GM12878 (cell line): ENCODE data around the gene SERPINI2. TPM values are rescaled to one million over a fixed set of nuclear protein-coding genes. Genes with fewer than 3 reads are reported as not detected.

Experiments
- ATAC-seq: fragments of 200-7000 bp; cut with Tn5 transposase; 3 replicates; pipeline ENCODE4 v1.9.1; 2020; ENCODE audit warnings: mild to moderate bottlenecking, moderate library complexity
- BruUV-seq: library from RNA; stranded (reverse); fragments of 400-500 nt; replicated peaks from 2 replicates; lab custom pipeline; 2021; lab: Mats Ljungman, UMichigan
- CTCF ChIA-PET: fragments of 300-600 bp; sonication (Branson Sonifier 250); formaldehyde crosslinking; extraction: SDS; loops from one replicate; lab custom pipeline; 2021; ENCODE audit warnings: inconsistent platforms; lab: Yijun Ruan, JAX
- POLR2A ChIA-PET: fragments of 350-600 bp; formaldehyde crosslinking; extraction: SDS; loops from one replicate; lab custom pipeline; 2021; ENCODE audit warnings: inconsistent platforms; lab: Charles Lee
- RAD21 ChIA-PET: fragments of 300-600 bp; sonication (Branson Sonifier 250); formaldehyde crosslinking; loops from one replicate; lab custom pipeline; 2023; ENCODE audit warnings: antibody characterized with exemption; ENCODE audit not compliant: unreplicated experiment; lab: Charles Lee
- SMC1A ChIA-PET: fragments of 300-600 bp; sonication (Branson Sonifier 250); formaldehyde crosslinking; loops from one replicate; lab custom pipeline; 2023; ENCODE audit not compliant: unreplicated experiment, uncharacterized antibody; lab: Charles Lee
- DNase-seq: peaks from one replicate; pipeline ENCODE4 v3.0.0-alpha.2; 2011; ENCODE audit warnings: low read depth, low spot score
- FAIRE-seq: peaks from 3 replicates; lab custom pipeline; 2011; peaks lifted over from hg19 to GRCh38; lab: Jason Lieb, UNC
- H2AFZ ChIP-seq: 2 replicates; pipeline ENCODE4 v1.6.0; 2011; ENCODE audit warnings: low read depth, low read length, control low read depth; ENCODE audit not compliant: control insufficient read depth
- H3K27ac ChIP-seq: 2 replicates; pipeline ENCODE4 v1.5.1; 2011; ENCODE audit warnings: control low read depth; ENCODE audit not compliant: control insufficient read depth, insufficient read depth
- H3K27me3 ChIP-seq, 2 experiments: replicated peaks in 1 of 2; 2 replicates each; pipeline versions ENCODE4 v1.6.0 to v1.6.1; 2011; ENCODE audit warnings: low read length in 1 of 2; ENCODE audit not compliant: control insufficient read depth in 2 of 2, insufficient read depth in 2 of 2
- H3K36me3 ChIP-seq, 2 experiments: 2 replicates each; pipeline ENCODE4 v1.5.1; 2011; ENCODE audit warnings: low read length in 1 of 2; ENCODE audit not compliant: control insufficient read depth in 2 of 2, insufficient read depth in 2 of 2
- H3K4me1 ChIP-seq: 2 replicates; pipeline ENCODE4 v1.6.1; 2011; ENCODE audit warnings: mild to moderate bottlenecking, low read length, moderate library complexity, mixed read lengths; ENCODE audit not compliant: control insufficient read depth, insufficient read depth
- H3K4me2 ChIP-seq: 2 replicates; pipeline ENCODE4 v1.6.0; 2011; ENCODE audit warnings: control low read depth; ENCODE audit not compliant: control insufficient read depth, insufficient read depth
- H3K4me3 ChIP-seq: fragments of 200-600 bp; sonication (generic); 2 replicates; pipeline ENCODE4 v1.5.1; 2016
- H3K79me2 ChIP-seq: 2 replicates; pipeline ENCODE4 v1.6.0; 2011; ENCODE audit warnings: low read length; ENCODE audit not compliant: control insufficient read depth, insufficient read depth
- H3K9ac ChIP-seq: 2 replicates; pipeline ENCODE4 v1.8.0; 2011; ENCODE audit warnings: low read length, control low read depth, mixed read lengths; ENCODE audit not compliant: control insufficient read depth, insufficient read depth
- H3K9me3 ChIP-seq: replicated peaks from 3 replicates; pipeline ENCODE4 v1.5.1; 2011; ENCODE audit warnings: mild to moderate bottlenecking, low read length; ENCODE audit not compliant: control insufficient read depth, insufficient read depth
- H4K20me1 ChIP-seq: 2 replicates; pipeline ENCODE4 v1.6.0; 2011; ENCODE audit not compliant: control insufficient read depth, insufficient read depth
- RAD21 ChIP-seq: IDR thresholded peaks from 2 replicates; pipeline ENCODE4 v1.6.1; 2011; ENCODE audit warnings: mild to moderate bottlenecking, low read depth, low read length, moderate library complexity; ENCODE audit not compliant: insufficient read depth
- ZBTB4 ChIP-seq: fragments of 450-650 bp; formaldehyde crosslinking; IDR thresholded peaks from 2 replicates; pipeline ENCODE4 v1.4.0; 2022; ENCODE audit warnings: mild to moderate bottlenecking, moderate library complexity
- WGBS: methylation state at CpG from one replicate; pipeline ENCODE4 v1.1.6; 2016; ENCODE audit warnings: low lambda C conversion rate; ENCODE audit not compliant: insufficient replicate concordance, insufficient coverage; ENCODE audit errors: missing lambda C conversion rate; 5-methylcytosine and 5-hydroxymethylcytosine counted together
- in situ Hi-C: fragments of 300-500 bp; cut with MboI; formaldehyde crosslinking; loops from 9 replicates; pipeline ENCODE4 v1.14.3; 2018; ENCODE audit warnings: mixed read lengths
- intact Hi-C: fragments of 100-400 bp; cut with micrococcal nuclease; formaldehyde crosslinking; loops from one replicate; pipeline ENCODE4 v1.14.2; 2022; ENCODE audit not compliant: unreplicated experiment
- polyA plus RNA-seq, 11 experiments: library from polyadenylated mRNA; depleted of rRNA in 4 of 11; unstranded in 6 of 11; stranded (reverse) in 5 of 11; fragments of >200 nt; fragmentation: Nextera tagmentation in 4 of 11; fragmentation: Illumina TruSeq in 1 of 11; extraction: Ambion mirVana in 4 of 11; extraction: Trizol in 1 of 11; gene quantifications; 1 replicate in 1 of 11; 2 replicates in 10 of 11; pipeline versions ENCODE4 v1.2.1 to v1.2.3, GENCODE V29; 2011 to 2016; ENCODE audit warnings: inconsistent platforms in 2 of 11, missing spikeins in 2 of 11, low read depth in 1 of 11
- total RNA-seq, 4 experiments: library from RNA; depleted of rRNA in 3 of 4; stranded (reverse); fragments of >200 nt in 3 of 4; fragmentation: Illumina TruSeq in 1 of 4; extraction: Trizol in 1 of 4; gene quantifications; 2 replicates each; pipeline versions ENCODE4 v1.2.1 to v1.2.3, GENCODE V29; 2013 to 2021

The SERPINI2 gene
- total and polyA plus RNA-seq, 10 of the 15 experiments (the other 5 are each of a cell fraction or from before 2014, with no cell fraction given) = 0.33 TPM; not detected in 9

GRCh38 chr3:167394003-167394402 lies 79.8 kb downstream of the SERPINI2 start:
- Histone ChIP-seq H3K27me3 (no peaks in the 10 kb centered on the region), H3K4me3 (no peak overlapping the region), H3K79me2 (no peaks in the 10 kb centered on the region), H3K4me1 (no peaks in the 10 kb centered on the region), H2AFZ (no peak overlapping the region), H3K27ac (no peak overlapping the region), H3K9me3 (no peaks in the 10 kb centered on the region), H4K20me1 (no peaks in the 10 kb centered on the region), H3K36me3 (no peaks in the 10 kb centered on the region), H3K4me2 (no peak overlapping the region)
- no peak for FAIRE-seq
- 0% methylated on average over 2 of the region's 2 CpGs for WGBS
- no peak for ATAC-seq
- BruUV-seq = no TSS peak
- ChIA-PET SMC1A (interaction anchor here (0.6 to 2.2 kb wide), 3 partner anchors 14 to 347 kb away, joined by 3 to 9 read pairs (median 4); partner anchors contain the start of gene ZBBX), POLR2A (no interaction called here), CTCF (interaction anchor here (0.9 to 5.6 kb wide), 3 partner anchors 13 to 510 kb away, joined by 3 to 40 read pairs (median 7); partner anchors contain the start of gene ZBBX), RAD21 (no interaction called here)
- intact Hi-C loops = no loop called here
- in situ Hi-C loops = no loop called here
- DNase-seq = no peak
- TF ChIP-seq ZBTB4 (no peak), RAD21 (peak; percentile 15; the same call in 1 of the 2 replicates)
- TF ChIP-seq, all 136 proteins: peak for 1
- H3K9ac ChIP-seq = no peak overlapping the region

Other genes with a start within 250 kb of the SERPINI2 start
- gene ZBBX, start 93.7 kb downstream of the SERPINI2 start, total RNA-seq (2014; rRNA removed) = 0.06 TPM in 1 of 2 replicates, not detected in the other
- gene ZBBX, start 93.7 kb downstream of the SERPINI2 start, total RNA-seq (2014; rRNA removed; fragmentation: Illumina TruSeq; extraction: Trizol) = not detected in 2 replicates
- not detected in 2 replicates for gene ZBBX, start 93.7 kb downstream of the SERPINI2 start, total RNA-seq (2021)
- gene ZBBX, start 93.7 kb downstream of the SERPINI2 start, polyA plus RNA-seq (2011; rRNA removed) = not detected in 2 replicates
- gene ZBBX, start 93.7 kb downstream of the SERPINI2 start, polyA plus RNA-seq (2014; fragmentation: Illumina TruSeq; extraction: Trizol) = 0.01 TPM in 1 of 2 replicates, not detected in the other
- gene ZBBX, start 93.7 kb downstream of the SERPINI2 start, polyA plus RNA-seq (2014; fragmentation: Nextera tagmentation; extraction: Ambion mirVana) = under 1 TPM in 1 of 2 experiments, not detected in 1; 0.27 TPM
- gene ZBBX, start 93.7 kb downstream of the SERPINI2 start, polyA plus RNA-seq (2014; rRNA removed) = not detected in 2 replicates
- gene ZBBX, start 93.7 kb downstream of the SERPINI2 start, polyA plus RNA-seq (2016; fragmentation: Nextera tagmentation; extraction: Ambion mirVana) = under 1 TPM in 1 of 2 experiments, not detected in 1; 0.34 TPM
- gene WDR49, start 179.9 kb upstream of the SERPINI2 start, total RNA-seq (2014; rRNA removed) = not detected in 2 replicates
- gene WDR49, start 179.9 kb upstream of the SERPINI2 start, total RNA-seq (2014; rRNA removed; fragmentation: Illumina TruSeq; extraction: Trizol) = not detected in 2 replicates
- 0.15 TPM in 1 of 2 replicates, not detected in the other for gene WDR49, start 179.9 kb upstream of the SERPINI2 start, total RNA-seq (2021)
- gene WDR49, start 179.9 kb upstream of the SERPINI2 start, polyA plus RNA-seq (2011; rRNA removed) = not detected in 2 replicates
- gene WDR49, start 179.9 kb upstream of the SERPINI2 start, polyA plus RNA-seq (2014; fragmentation: Illumina TruSeq; extraction: Trizol) = not detected in 2 replicates
- under 1 TPM in 1 of 2 experiments, not detected in 1; 0.05 TPM for gene WDR49, start 179.9 kb upstream of the SERPINI2 start, polyA plus RNA-seq (2014; fragmentation: Nextera tagmentation; extraction: Ambion mirVana)
- gene WDR49, start 179.9 kb upstream of the SERPINI2 start, polyA plus RNA-seq (2014; rRNA removed) = not detected in 2 replicates
- not detected for gene WDR49, start 179.9 kb upstream of the SERPINI2 start, polyA plus RNA-seq (2016; fragmentation: Nextera tagmentation; extraction: Ambion mirVana)